Measurements from ENCODE around the gene FBXO21.

DNA sequence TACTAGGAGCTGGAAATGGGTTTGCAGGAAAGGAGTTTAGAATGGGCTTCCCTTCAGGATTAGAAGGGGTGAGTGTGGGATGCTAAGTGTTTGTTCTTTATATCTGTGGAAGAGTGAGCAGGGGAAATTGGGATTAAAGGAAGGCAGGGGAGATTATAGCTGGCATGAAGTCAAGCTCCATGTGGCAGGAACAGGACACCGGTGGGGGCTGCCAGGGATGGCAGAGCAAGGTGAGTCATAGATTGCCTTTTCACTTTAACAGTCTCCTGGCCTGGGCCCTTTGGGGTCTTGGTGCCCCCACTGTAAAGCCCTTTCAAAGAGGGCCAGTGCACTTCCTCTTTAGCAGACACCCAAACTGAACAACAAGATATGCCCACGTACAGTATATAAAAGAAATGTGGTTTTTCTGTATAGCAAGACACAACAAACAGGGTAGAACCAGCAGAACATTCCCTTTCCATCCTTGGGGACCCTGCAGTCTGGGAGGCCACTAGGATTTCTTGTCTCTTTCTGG, 23.1 kb upstream of the FBXO21 start:
- TF ChIP-seq POLR2A (IDR thresholded peaks at IDR 0.05; ENCODE audit: low read length) (no peak), GATA1 (IDR thresholded peaks at IDR 0.05; ENCODE audit: low read depth, low read length) (no peak)
